ENCODE measurements around the gene FOXP3.

Gene FOXP3

GRCh38 chrX:49206543-49206942 is 58.0 kb downstream of the FOXP3 start:
- no peak for DNase-seq (ENCODE audit: low spot score)

GRCh38 chrX:49205443-49205842 is 59.1 kb downstream of the FOXP3 start:
- no peak for TF ChIP-seq CTCF (IDR thresholded peaks at IDR 0.05; ENCODE audit: extremely low read depth, missing control alignments)
- DNase-seq (ENCODE audit: low spot score): no peak

More at GRCh38 chrX:49206543-49206942, 58.0 kb downstream of the FOXP3 start:
- TF ChIP-seq CTCF (IDR thresholded peaks at IDR 0.05; ENCODE audit: extremely low read depth, missing control alignments): no peak

GRCh38 chrX:49204709-49205108 is 59.8 kb downstream of the FOXP3 start:
- DNase-seq (ENCODE audit: low spot score): no peak
- TF ChIP-seq CTCF (IDR thresholded peaks at IDR 0.05; ENCODE audit: extremely low read depth, missing control alignments): no peak

GRCh38 chrX:49204017-49204416 is 60.5 kb downstream of the FOXP3 start:
- no peak for DNase-seq (ENCODE audit: low spot score)
- no peak for TF ChIP-seq CTCF (IDR thresholded peaks at IDR 0.05; ENCODE audit: extremely low read depth, missing control alignments)

- no peak for TF ChIP-seq CTCF (IDR thresholded peaks at IDR 0.05; ENCODE audit: extremely low read depth, missing control alignments)
These were observed 61.0 kb downstream of the FOXP3 start for GRCh38 chrX:49203536-49203935.

GRCh38 chrX:49202022-49202421 is 62.5 kb downstream of the FOXP3 start:
- no peak for TF ChIP-seq CTCF (IDR thresholded peaks at IDR 0.05; ENCODE audit: extremely low read depth, missing control alignments)
- DNase-seq (ENCODE audit: low spot score): no peak

More at GRCh38 chrX:49203536-49203935, 61.0 kb downstream of the FOXP3 start:
- no peak for DNase-seq (ENCODE audit: low spot score)
